K562 treated with DMSO at 1 percent for 4 hours (cell line): ENCODE results near the gene ENKUR. TPM values are rescaled to one million over a fixed set of nuclear protein-coding genes. Genes with fewer than 3 reads are reported as not detected.

Experiments
- total RNA-seq: library from RNA; unstranded; fragments of 300-600 nt; gene quantifications from 2 replicates; pipeline ENCODE4 v1.2.3, GENCODE V29; 2022; ENCODE audit not compliant: insufficient read depth

The ENKUR gene
- total RNA-seq, result not detected in 2 replicates

GRCh38 chr10:25015828-25016375 is at the start of gene ENKUR:
Gene ENKUR (minus strand): TSS chr10:25016158. CDS start chr10:25015936, 222 bp downstream.

GRCh38 chr10:25016376-25017153 is 607 bp upstream of the ENKUR start, which contains the start of gene THNSL1:
Gene THNSL1 (plus strand): TSS chr10:25016612. CDS start chr10:25023224, 6,612 bp downstream.

GRCh38 chr10:24952143-24952706 is 63.7 kb downstream of the ENKUR start, which contains the start of gene PRTFDC1:
Gene PRTFDC1 (minus strand): TSS chr10:24952606. CDS start chr10:24952575, 31 bp downstream.

Other genes with a start within 250 kb of the ENKUR start
- gene PRTFDC1, start 63.6 kb downstream of the ENKUR start, total RNA-seq, result 10.4 and 12.9 TPM in 2 replicates
- gene THNSL1, start 454 bp upstream of the ENKUR start, total RNA-seq, result 1.0 and 1.5 TPM in 2 replicates
- 2.9 and 3.6 TPM in 2 replicates for gene GPR158, start 158.8 kb upstream of the ENKUR start, total RNA-seq